H54 (cell line): ENCODE measurements around the gene IFIT3.
"Not testable (repeated sequence)": the region's sequence is repeated elsewhere in the genome, so short reads cannot be mapped to it uniquely, and the experiment has no call there.

ENCODE experiments used
- DNase-seq: peaks from one replicate; pipeline ENCODE4 v3.0.0; 2011; ENCODE audit warnings: low spot score, mixed read lengths; ENCODE audit not compliant: insufficient read length
- FAIRE-seq: peaks from 3 replicates; lab custom pipeline; 2011; peaks lifted over from hg19 to GRCh38; lab: Jason Lieb, UNC
- POLR2A ChIP-seq: IDR thresholded peaks from 2 replicates; pipeline ENCODE4 v1.6.1; 2011; ENCODE audit warnings: low read depth, mild to moderate bottlenecking, low read length

Gene IFIT3

GRCh38 chr10:89348975-89349374, 21.2 kb downstream of the IFIT3 start:
- FAIRE-seq (no peak), DNase-seq (no peak)
- no peak for TF ChIP-seq POLR2A

- DNase-seq, FAIRE-seq: not testable (repeated sequence)
Observed at GRCh38 chr10:89350631-89351315, 23.0 kb downstream of the IFIT3 start.

GRCh38 chr10:89351412-89351779, 23.6 kb downstream of the IFIT3 start:
- FAIRE-seq, result no peak
- TF ChIP-seq POLR2A, result no peak
- DNase-seq, result no peak

- TF ChIP-seq POLR2A, result no peak
- DNase-seq, result peak; percentile 41
- FAIRE-seq, result peak; percentile 99
Observed at GRCh38 chr10:89351780-89352597, 24.2 kb downstream of the IFIT3 start.

- no peak for DNase-seq
- TF ChIP-seq POLR2A, result no peak
- FAIRE-seq, result peak; percentile 15
Observed at GRCh38 chr10:89352802-89353201, 25.0 kb downstream of the IFIT3 start.

GRCh38 chr10:89355394-89355931, 27.7 kb downstream of the IFIT3 start:
- DNase-seq (no peak), FAIRE-seq (peak; percentile 58)

GRCh38 chr10:89357096-89357495, 29.3 kb downstream of the IFIT3 start:
- DNase-seq (no peak), FAIRE-seq (no peak)
- no peak for TF ChIP-seq POLR2A

More at GRCh38 chr10:89355394-89355931, 27.7 kb downstream of the IFIT3 start:
- TF ChIP-seq POLR2A, result no peak

GRCh38 chr10:89357975-89358374, 30.2 kb downstream of the IFIT3 start:
- no peak for TF ChIP-seq POLR2A
- FAIRE-seq (no peak), DNase-seq (no peak)

- no peak for DNase-seq
- no peak for FAIRE-seq
- no peak for TF ChIP-seq POLR2A
Observed at GRCh38 chr10:89360157-89360556, 32.4 kb downstream of the IFIT3 start.

GRCh38 chr10:89362929-89363328, 35.1 kb downstream of the IFIT3 start:
- DNase-seq (no peak), FAIRE-seq (no peak)
- TF ChIP-seq POLR2A, result no peak

GRCh38 chr10:89363729-89364442, 36.1 kb downstream of the IFIT3 start:
- no peak for TF ChIP-seq POLR2A
- no peak for DNase-seq
- FAIRE-seq, result no peak

- FAIRE-seq (no peak), DNase-seq (no peak)
- TF ChIP-seq POLR2A, result no peak
Observed at GRCh38 chr10:89364531-89364930, 36.7 kb downstream of the IFIT3 start.

GRCh38 chr10:89367529-89367928, 39.7 kb downstream of the IFIT3 start:
- no peak for DNase-seq
- TF ChIP-seq POLR2A, result no peak
- no peak for FAIRE-seq

GRCh38 chr10:89368129-89368528, 40.3 kb downstream of the IFIT3 start:
- no peak for TF ChIP-seq POLR2A
- DNase-seq (no peak), FAIRE-seq (no peak)
